Nephron progenitor cell (in vitro differentiated cells): ENCODE measurements around the gene ERBB4.

Experiments used
- DNase-seq: peaks from one replicate; pipeline ENCODE4 v3.0.0; 2021
- H3K27ac Mint-ChIP-seq: 2 replicates; pipeline ENCODE4 v1.8.0; 2021; ENCODE audit warnings: mild to moderate bottlenecking, moderate library complexity, mixed read lengths
- H3K27me3 Mint-ChIP-seq: 2 replicates; pipeline ENCODE4 v1.8.0; 2021; ENCODE audit warnings: mild to moderate bottlenecking, low read depth, mixed read lengths; ENCODE audit not compliant: poor library complexity
- H3K36me3 Mint-ChIP-seq: 2 replicates; pipeline ENCODE4 v1.8.0; 2021; ENCODE audit warnings: low read depth, mixed read lengths
- H3K4me1 Mint-ChIP-seq: 2 replicates; pipeline ENCODE4 v1.8.0; 2021; ENCODE audit warnings: mixed read lengths
- H3K4me3 Mint-ChIP-seq: 2 replicates; pipeline ENCODE4 v1.8.0; 2021; ENCODE audit warnings: mild to moderate bottlenecking, moderate library complexity, mixed read lengths
- H3K9me3 Mint-ChIP-seq: 2 replicates; pipeline ENCODE4 v1.8.0; 2021; ENCODE audit warnings: mild to moderate bottlenecking, moderate library complexity, mixed read lengths
- CTCF ChIP-seq: fragments of 200-600 bp; sonication (generic); IDR thresholded peaks from 2 replicates; pipeline ENCODE4 v1.5.0; 2021; ENCODE audit warnings: antibody characterized with exemption

ERBB4 gene

GRCh38 chr2:212423089-212423488 is 115.5 kb downstream of the ERBB4 start:
- Mint-ChIP-seq H3K4me3 (no peak overlapping the region), H3K27ac (no peak overlapping the region), H3K36me3 (no peaks in the 10 kb centered on the region), H3K9me3 (peaks cover 4% of the 10 kb centered on the region), H3K27me3 (no peaks in the 10 kb centered on the region), H3K4me1 (no peaks in the 10 kb centered on the region)
- DNase-seq: no peak
- TF ChIP-seq CTCF: no peak

- Mint-ChIP-seq H3K27ac (no peak overlapping the region), H3K36me3 (no peaks in the 10 kb centered on the region), H3K9me3 (peaks cover 4% of the 10 kb centered on the region), H3K27me3 (no peaks in the 10 kb centered on the region), H3K4me1 (no peaks in the 10 kb centered on the region), H3K4me3 (no peak overlapping the region)
- no peak for DNase-seq
- no peak for TF ChIP-seq CTCF
These were observed 116.9 kb downstream of the ERBB4 start for GRCh38 chr2:212421556-212422334.

GRCh38 chr2:212416086-212416485 is 122.5 kb downstream of the ERBB4 start:
- H3K27me3 Mint-ChIP-seq: no peaks in the 10 kb centered on the region
- H3K4me3 Mint-ChIP-seq: no peak overlapping the region
- TF ChIP-seq CTCF: no peak
- H3K4me1 Mint-ChIP-seq: no peaks in the 10 kb centered on the region
- DNase-seq: no peak
- H3K9me3 Mint-ChIP-seq: no peaks in the 10 kb centered on the region
- no peak overlapping the region for H3K27ac Mint-ChIP-seq
- H3K36me3 Mint-ChIP-seq: no peaks in the 10 kb centered on the region

GRCh38 chr2:212414767-212415211 is 123.8 kb downstream of the ERBB4 start:
- Mint-ChIP-seq H3K27me3 (no peaks in the 10 kb centered on the region), H3K27ac (no peak overlapping the region)

GRCh38 chr2:212409560-212409959 is 129.0 kb downstream of the ERBB4 start:
- Mint-ChIP-seq H3K36me3 (no peaks in the 10 kb centered on the region), H3K4me1 (no peaks in the 10 kb centered on the region), H3K4me3 (no peak overlapping the region), H3K27me3 (peaks cover 6% of the 10 kb centered on the region), H3K9me3 (no peaks in the 10 kb centered on the region), H3K27ac (no peak overlapping the region)
- TF ChIP-seq CTCF: no peak
- no peak for DNase-seq

More at GRCh38 chr2:212414767-212415211, 123.8 kb downstream of the ERBB4 start:
- Mint-ChIP-seq H3K4me1 (no peaks in the 10 kb centered on the region), H3K4me3 (no peak overlapping the region), H3K36me3 (no peaks in the 10 kb centered on the region), H3K9me3 (no peaks in the 10 kb centered on the region)
- no peak for TF ChIP-seq CTCF
- DNase-seq: no peak

- Mint-ChIP-seq H3K4me3 (no peak overlapping the region), H3K9me3 (no peaks in the 10 kb centered on the region), H3K36me3 (no peaks in the 10 kb centered on the region), H3K27ac (no peak overlapping the region), H3K4me1 (no peaks in the 10 kb centered on the region), H3K27me3 (peaks cover 6% of the 10 kb centered on the region)
- TF ChIP-seq CTCF: no peak
- no peak for DNase-seq
These were observed 130.1 kb downstream of the ERBB4 start for GRCh38 chr2:212408524-212408923.
